IPS-15b (cell line): Measurements from ENCODE around the gene TPM3.
A peak's percentile ranks its signal among the peaks of the same experiment; 100 is the strongest.
"Not testable (repeated sequence)": the region's sequence is repeated elsewhere in the genome, so short reads cannot be mapped to it uniquely, and the experiment has no call there.

ENCODE experiments used
- H3K27me3 ChIP-seq: one replicate; pipeline ENCODE4 v1.6.1; 2013; ENCODE audit warnings: low read length; ENCODE audit not compliant: control insufficient read depth, insufficient read depth
- H3K36me3 ChIP-seq: one replicate; pipeline ENCODE4 v1.6.1; 2013; ENCODE audit warnings: low read length; ENCODE audit not compliant: control insufficient read depth, insufficient read depth
- H3K4me1 ChIP-seq: one replicate; pipeline ENCODE4 v1.6.1; 2013; ENCODE audit warnings: mild to moderate bottlenecking, low read length; ENCODE audit not compliant: control insufficient read depth, insufficient read depth
- H3K4me3 ChIP-seq: one replicate; pipeline ENCODE4 v1.5.1; 2013; ENCODE audit warnings: low read depth, low read length
- H3K9ac ChIP-seq: one replicate; pipeline ENCODE4 v1.6.1; 2013; ENCODE audit warnings: low read depth, mild to moderate bottlenecking, low read length
- H3K9me3 ChIP-seq: one replicate; pipeline ENCODE4 v1.6.1; 2013; ENCODE audit warnings: mild to moderate bottlenecking, low read length; ENCODE audit not compliant: control insufficient read depth, insufficient read depth

The TPM3 gene

DNA sequence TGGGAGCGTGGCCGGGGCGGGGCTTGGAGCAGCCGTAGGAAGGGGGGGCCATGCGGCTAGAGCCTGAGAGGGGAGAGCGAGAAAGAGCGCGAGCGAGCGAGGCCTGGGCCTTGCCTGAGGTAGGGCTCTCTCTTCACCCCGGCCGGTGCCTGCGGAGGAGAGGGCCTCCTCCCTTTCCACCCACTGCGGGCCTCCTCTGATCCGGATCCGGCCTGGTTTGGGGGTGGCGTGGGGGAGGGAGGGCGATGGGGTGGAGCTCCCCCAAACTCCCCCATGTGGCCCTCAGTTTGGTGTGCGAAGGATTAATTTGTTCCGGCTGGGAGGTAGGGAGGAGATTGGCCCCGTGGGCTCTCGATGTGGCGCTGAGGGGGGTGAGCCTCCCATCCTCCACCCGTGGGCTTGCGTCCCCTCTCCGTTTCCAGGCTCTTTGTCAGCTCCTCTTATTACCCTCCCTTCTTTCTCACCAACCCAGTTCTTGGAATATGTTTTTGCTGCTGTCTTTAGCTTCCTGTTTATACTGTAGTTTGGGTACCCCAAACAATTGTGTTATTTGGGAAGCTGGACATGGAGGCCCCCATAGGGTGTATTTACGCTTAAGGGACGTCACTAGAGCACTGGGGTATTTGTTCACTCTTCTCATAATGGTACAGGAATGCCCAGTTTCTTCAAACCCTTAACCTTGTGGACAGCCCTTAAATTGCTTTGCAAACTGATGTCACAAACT, 29.5 kb upstream of the TPM3 start:
- no peaks in the 10 kb centered on the region for H3K27me3 ChIP-seq
- H3K9me3 ChIP-seq = no peaks in the 10 kb centered on the region
- H3K4me3 ChIP-seq = peak overlapping the region; percentile 93
- peak overlapping the region; percentile 89 for H3K9ac ChIP-seq
- peaks cover 14% of the 10 kb centered on the region for H3K36me3 ChIP-seq
- H3K4me1 ChIP-seq = peaks cover 10% of the 10 kb centered on the region

DNA sequence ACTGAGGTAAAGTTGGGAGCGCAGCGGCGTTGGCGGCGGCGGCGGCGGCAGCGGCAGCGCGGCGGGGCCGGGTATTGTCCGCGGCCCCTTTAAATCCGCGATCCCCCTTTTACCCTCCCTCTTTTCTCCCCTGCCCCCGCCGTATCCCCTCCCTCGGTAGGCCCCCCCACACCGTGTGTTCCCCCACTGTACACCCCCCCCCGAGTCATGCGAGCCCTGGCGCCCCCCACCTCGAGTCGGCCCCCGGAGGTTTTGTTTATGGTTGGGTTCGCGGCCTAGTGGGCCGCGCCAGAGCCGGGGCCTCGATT, 29.0 kb upstream of the TPM3 start:
- H3K36me3 ChIP-seq = peaks cover 12% of the 10 kb centered on the region
- peak overlapping the region; percentile 93 for H3K4me3 ChIP-seq
- no peaks in the 10 kb centered on the region for H3K27me3 ChIP-seq
- peaks cover 10% of the 10 kb centered on the region for H3K4me1 ChIP-seq
- peak overlapping the region; percentile 89 for H3K9ac ChIP-seq
- no peaks in the 10 kb centered on the region for H3K9me3 ChIP-seq

DNA sequence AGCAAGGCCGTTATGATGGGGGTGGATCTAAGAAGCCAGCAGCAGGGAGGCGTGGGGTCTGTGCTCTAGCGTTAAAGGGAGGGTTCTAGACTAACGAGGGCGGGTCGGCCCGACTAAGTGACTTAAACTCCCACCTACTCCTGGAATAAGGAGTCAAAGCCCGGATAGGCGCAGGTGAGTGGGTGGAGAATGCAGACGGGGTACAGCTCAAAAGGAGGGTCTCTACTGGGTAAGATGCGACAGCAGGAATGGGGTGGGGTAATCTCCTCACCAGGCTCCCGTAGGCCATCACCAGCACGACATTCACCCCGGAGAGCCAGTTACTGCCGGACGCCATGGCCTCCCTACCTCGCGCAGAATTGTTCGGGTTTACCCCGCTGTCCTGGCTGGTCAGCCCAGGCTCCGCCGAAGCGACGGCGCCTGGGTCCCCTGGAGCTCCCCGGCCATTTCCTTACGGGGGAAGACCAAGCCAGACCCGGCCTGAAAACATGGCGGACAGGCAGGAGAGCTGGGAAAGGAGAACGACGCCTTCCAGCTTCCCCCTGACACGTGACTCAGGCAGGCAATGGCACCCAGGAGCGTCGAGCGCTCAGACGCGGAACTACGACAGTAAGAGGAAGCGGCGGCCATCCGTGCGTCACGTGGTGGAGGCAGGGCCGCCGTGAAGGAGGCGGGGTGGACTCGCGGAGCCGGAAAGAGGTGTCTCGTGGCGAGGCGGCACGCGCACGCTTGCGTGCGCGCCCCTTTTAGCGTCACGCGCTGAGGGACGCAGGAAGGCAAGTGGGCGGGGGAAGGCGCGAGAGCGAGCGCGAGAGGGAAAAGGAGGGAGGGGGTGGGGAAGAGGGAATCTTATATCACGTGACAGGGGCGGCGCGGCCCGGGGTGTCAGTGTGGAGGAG, 28.4 kb upstream of the TPM3 start, which contains the start of gene UBAP2L:
Gene UBAP2L (plus strand): TSS at position 885 of the 899 bp plus-strand sequence. CDS start 4,169 bp downstream, outside the sequence.
- Histone ChIP-seq H3K4me3 (peak within 1 kb of the TSS; percentile 100), H3K4me1 (peaks cover 10% of the 10 kb centered on the region), H3K9ac (peak within 1 kb of the TSS; percentile 100), H3K9me3 (no peaks in the 10 kb centered on the region), H3K27me3 (no peaks in the 10 kb centered on the region), H3K36me3 (peaks cover 8% of the 10 kb centered on the region)

DNA sequence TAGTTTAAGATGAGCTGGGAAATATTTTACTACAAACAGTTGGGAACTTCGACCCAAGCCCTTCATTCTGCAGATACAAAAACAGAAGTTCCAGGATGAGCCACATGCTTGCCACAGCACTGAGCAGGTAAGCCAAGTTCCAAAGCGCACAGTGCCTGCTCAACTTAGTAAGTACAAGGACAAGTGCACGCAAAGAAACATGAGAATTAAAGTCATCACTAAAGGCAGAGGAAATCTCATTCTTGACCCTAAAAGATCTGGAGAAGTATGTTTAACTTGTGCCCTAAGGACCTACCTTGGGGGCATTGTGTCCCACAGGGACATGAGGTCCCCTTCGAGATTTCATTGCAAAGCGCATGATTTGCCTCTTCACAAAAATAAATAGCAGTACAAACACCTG, 27.6 kb upstream of the TPM3 start:
- Histone ChIP-seq H3K9me3 (no peaks in the 10 kb centered on the region), H3K4me1 (peaks cover 10% of the 10 kb centered on the region), H3K27me3 (no peaks in the 10 kb centered on the region), H3K4me3 (peak overlapping the region; percentile 100), H3K9ac (peak overlapping the region; percentile 100), H3K36me3 (peaks cover 3% of the 10 kb centered on the region)

DNA sequence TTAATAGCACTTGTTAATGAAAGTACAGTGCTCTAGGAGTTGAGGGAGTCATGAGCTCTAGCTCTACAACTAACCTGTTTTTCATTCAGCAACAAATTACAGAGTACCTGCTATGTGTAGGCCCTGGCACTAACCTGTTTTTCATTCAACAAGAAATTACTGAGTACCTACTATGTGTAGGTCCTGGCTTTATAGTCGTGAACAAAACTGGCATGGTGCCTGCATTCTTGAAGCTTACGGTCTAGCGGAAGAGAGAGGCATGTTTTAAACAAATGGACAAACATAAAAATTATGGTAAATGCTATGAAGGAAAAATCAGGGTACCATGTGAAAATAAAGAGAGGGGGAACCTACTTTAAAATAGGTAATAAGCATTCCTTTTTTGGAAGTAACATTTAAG, 26.6 kb upstream of the TPM3 start:
- H3K27me3 ChIP-seq = no peaks in the 10 kb centered on the region
- H3K36me3 ChIP-seq = peaks cover 10% of the 10 kb centered on the region
- H3K9me3 ChIP-seq = no peaks in the 10 kb centered on the region
- H3K9ac ChIP-seq = no peak overlapping the region
- peaks cover 8% of the 10 kb centered on the region for H3K4me1 ChIP-seq
- H3K4me3 ChIP-seq = no peak overlapping the region

DNA sequence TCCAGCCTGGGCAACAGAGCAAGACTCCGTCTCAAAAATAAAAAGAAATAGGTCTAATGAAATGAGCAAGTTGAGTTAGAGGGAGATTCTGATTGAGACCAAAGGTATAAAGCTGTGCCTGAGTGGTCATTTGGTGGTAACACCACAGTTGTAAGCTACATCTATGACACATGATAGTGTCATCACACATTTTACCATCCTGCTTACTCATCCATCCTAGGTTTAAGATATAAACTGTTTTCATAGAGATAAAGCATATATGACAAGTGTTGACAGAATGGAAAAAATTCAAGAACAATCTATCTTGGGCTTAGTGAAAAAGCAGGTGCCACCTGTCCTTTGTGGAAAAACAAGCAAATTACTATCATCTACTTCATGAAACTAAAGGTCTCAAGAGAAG, 21.4 kb upstream of the TPM3 start:
- H3K9ac ChIP-seq = no peak overlapping the region
- H3K4me1 ChIP-seq = no peaks in the 10 kb centered on the region
- no peaks in the 10 kb centered on the region for H3K9me3 ChIP-seq
- no peaks in the 10 kb centered on the region for H3K27me3 ChIP-seq
- no peak overlapping the region for H3K4me3 ChIP-seq
- peaks cover 21% of the 10 kb centered on the region for H3K36me3 ChIP-seq

DNA sequence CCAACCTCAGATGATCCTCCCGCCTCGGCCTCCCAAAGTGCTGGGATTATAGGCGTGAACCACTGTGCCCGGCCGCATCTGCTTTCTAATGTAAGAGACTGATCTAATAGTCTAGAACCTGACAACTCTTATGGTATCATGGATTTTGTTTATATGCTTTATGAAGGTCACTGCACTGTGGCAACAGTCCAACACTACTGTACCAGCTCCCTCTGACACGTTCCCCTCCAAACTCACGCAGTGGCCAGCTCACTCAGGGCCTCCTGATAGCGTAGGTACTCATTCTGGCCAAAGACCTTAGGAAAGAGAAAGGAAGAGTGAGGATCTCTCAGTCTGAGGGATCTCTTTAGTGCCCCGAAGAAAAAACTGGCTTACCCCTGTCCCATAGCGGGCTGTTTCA, 20.2 kb upstream of the TPM3 start:
- Histone ChIP-seq H3K4me3 (no peak overlapping the region), H3K36me3 (peaks cover 27% of the 10 kb centered on the region), H3K4me1 (no peaks in the 10 kb centered on the region)

DNA sequence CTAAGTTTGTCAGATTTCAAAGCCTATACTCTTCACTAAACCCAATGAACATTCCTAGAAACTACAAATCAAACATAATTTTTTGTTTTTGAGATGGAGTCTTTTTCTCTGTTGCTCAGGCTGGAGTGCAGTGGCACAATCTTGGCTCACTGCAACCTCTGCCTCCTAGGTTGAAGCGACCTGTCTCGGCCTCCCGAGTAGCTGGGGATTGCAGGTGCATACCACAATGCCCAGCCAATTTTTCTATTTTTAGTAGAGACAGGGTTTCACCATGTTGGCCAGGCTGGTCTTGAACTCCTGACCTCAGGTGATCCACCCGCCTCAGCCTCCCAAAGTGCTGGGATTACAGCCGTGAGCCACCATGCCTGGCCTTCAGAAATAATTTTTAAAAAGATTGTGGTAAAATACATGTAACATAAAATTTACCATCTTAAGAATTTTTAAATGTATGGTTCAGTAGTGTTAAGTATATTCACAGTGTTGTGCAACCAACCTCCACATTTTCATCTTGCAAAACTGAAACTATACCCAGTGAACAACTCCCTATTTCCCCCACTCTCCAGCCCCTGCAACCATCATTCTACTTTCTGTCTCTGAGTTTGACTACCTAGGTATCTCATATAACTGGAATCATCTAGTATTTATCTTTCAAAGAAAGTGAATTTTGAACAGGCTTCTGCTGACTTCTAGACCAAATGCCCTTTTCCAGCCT, 16.9 kb upstream of the TPM3 start:
- Histone ChIP-seq H3K4me3 (no peak overlapping the region), H3K27me3 (no peaks in the 10 kb centered on the region), H3K36me3 (peaks cover 27% of the 10 kb centered on the region), H3K9ac (no peak overlapping the region), H3K4me1 (no peaks in the 10 kb centered on the region), H3K9me3 (no peaks in the 10 kb centered on the region)

More for the DNA sequence above, 20.2 kb upstream of the TPM3 start:
- H3K27me3 ChIP-seq = no peaks in the 10 kb centered on the region
- H3K9me3 ChIP-seq = no peaks in the 10 kb centered on the region
- no peak overlapping the region for H3K9ac ChIP-seq

DNA sequence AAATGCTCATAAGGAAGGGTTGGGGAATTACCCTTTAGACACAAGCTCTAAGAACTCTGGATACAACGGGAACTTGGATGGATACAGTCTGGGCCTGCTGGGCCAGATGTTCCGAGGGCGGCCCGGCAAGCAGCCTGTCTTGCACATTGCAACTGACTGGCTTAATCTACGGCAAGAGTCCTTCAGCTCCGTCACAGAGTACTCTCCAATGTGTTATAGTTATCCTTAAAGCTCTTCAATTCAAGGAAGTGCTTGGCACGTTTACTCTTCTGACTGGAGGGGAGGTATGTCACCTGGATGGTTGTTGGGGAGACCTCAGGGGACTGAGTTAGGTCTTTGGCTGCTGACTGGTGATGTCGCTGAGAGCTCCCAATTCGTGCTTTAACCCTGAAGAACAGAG, 15.4 kb upstream of the TPM3 start:
- no peaks in the 10 kb centered on the region for H3K27me3 ChIP-seq
- no peak overlapping the region for H3K9ac ChIP-seq
- no peaks in the 10 kb centered on the region for H3K4me1 ChIP-seq
- H3K9me3 ChIP-seq = no peaks in the 10 kb centered on the region
- H3K36me3 ChIP-seq = peaks cover 20% of the 10 kb centered on the region
- H3K4me3 ChIP-seq = no peak overlapping the region

DNA sequence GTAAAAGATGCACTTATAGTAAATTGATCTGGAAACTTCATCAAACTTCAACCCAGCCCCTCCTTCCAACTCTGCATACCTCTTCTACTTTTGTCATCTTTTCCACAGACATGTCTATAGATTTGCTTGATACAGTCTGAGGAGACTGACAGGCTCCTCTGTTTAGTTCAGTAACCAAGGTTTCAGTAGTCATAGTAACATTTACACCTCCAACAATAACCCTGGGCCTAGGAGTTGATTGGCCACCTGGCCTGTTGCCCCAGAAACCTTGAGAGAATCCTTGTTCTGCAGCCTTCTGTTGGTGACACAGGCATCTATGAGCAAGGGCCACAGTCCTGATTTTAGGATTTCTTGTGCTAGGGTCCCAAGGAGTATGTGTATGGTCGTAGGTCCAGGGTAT, 14.3 kb upstream of the TPM3 start, which contains the start of gene CFAP141:
Gene CFAP141 (minus strand): TSS at position 138 of the 400 bp plus-strand sequence. CDS start 26 bp downstream, at position 112.
- Histone ChIP-seq H3K36me3 (peaks cover 18% of the 10 kb centered on the region), H3K27me3 (no peaks in the 10 kb centered on the region), H3K9ac (no peak within 1 kb of the TSS), H3K9me3 (no peaks in the 10 kb centered on the region), H3K4me3 (no peak within 1 kb of the TSS), H3K4me1 (no peaks in the 10 kb centered on the region)

DNA sequence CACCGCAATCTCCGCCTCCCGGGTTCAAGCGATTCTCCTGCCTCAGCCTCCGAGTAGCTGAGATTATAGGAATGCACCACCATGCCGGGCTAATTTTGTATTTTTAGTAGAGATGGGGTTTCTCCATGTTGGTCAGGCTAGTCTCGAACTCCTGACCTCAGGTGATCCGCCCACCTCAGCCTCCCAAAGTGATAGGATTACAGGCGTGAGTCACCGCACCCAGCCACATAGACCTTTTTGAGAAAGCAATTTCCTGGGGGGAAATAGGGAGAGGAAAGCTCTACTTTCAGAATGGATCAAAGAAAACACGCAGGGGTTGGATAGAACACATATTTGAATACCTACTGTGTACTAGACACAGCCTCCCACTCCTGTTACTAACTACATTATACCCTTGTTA, 13.9 kb upstream of the TPM3 start:
- not testable (repeated sequence) for H3K9me3 ChIP-seq, H3K4me1 ChIP-seq, H3K27me3 ChIP-seq, H3K4me3 ChIP-seq, H3K9ac ChIP-seq
- peaks cover 18% of the 10 kb centered on the region for H3K36me3 ChIP-seq
